ENCODE data around the gene SYT1. TPM values are rescaled to one million over a fixed set of nuclear protein-coding genes. Genes with fewer than 3 reads are reported as not detected.

SYT1 gene
- total and polyA plus RNA-seq, 2 of the 8 experiments (the other 6 are each of a cell fraction or from before 2014, with no cell fraction given): 11.0 to 34.6 TPM

- Histone ChIP-seq H3K79me2 (ENCODE audit: control insufficient read depth in 1 of 2, insufficient read depth in 2 of 2, low read length in 2 of 2) (no peaks in the 10 kb centered on the region), H3K27me3 (replicated peaks in 1 of 4; ENCODE audit: control insufficient read depth in 3 of 4, extremely low read depth in 1 of 4, insufficient read depth in 3 of 4, low read length in 3 of 4) (no peaks in the 10 kb centered on the region), H3K4ac (replicated peaks; ENCODE audit: insufficient read length, low read depth, low read length) (no peak overlapping the region), H4K91ac (replicated peaks; ENCODE audit: insufficient read length, low read length) (no peak overlapping the region), H4K20me1 (replicated peaks in 1 of 2; ENCODE audit: control insufficient read depth in 1 of 2, insufficient read depth in 2 of 2, low read length in 2 of 2) (peaks cover 0 to 2% of the 10 kb centered on the region in 2 experiments), H3K36me3 (ENCODE audit: control insufficient read depth in 2 of 4, insufficient read depth in 4 of 4, low read length in 3 of 4) (no peaks in the 10 kb centered on the region), H3K9me3 (ENCODE audit: insufficient read depth in 2 of 2, low read depth in 1 of 2, low read length in 1 of 2) (no peaks in the 10 kb centered on the region), H2AFZ (ENCODE audit: low read length) (no peak overlapping the region), H3K23me2 (ENCODE audit: low read depth, low read length) (no peaks in the 10 kb centered on the region; the same call in 1 of the 2 replicates), H2BK120ac (replicated peaks; ENCODE audit: low read depth, low read length) (no peak overlapping the region), H3K4me2 (ENCODE audit: insufficient read depth in 1 of 2, low read depth in 2 of 2, low read length in 2 of 2) (no peak overlapping the region), H3K14ac (ENCODE audit: insufficient read length) (no peak overlapping the region), H2BK20ac (ENCODE audit: low read length) (no peak overlapping the region), H4K8ac (ENCODE audit: extremely low read depth, insufficient read depth, low read length) (no peak overlapping the region), H3K4me1 (replicated peaks in 1 of 4; ENCODE audit: control insufficient read depth in 3 of 4, insufficient read depth in 4 of 4, low read length in 3 of 4) (no peaks in the 10 kb centered on the region), H3K23ac (ENCODE audit: insufficient read length) (no peak overlapping the region), H2BK15ac (ENCODE audit: low read length) (no peak overlapping the region), H3K9ac (replicated peaks in 1 of 4; ENCODE audit: extremely low read depth in 1 of 4, low read depth in 3 of 4, low read length in 3 of 4) (no peak overlapping the region), H3K4me3 (ENCODE audit: extremely low read depth in 1 of 4, insufficient read depth in 2 of 4, low read depth in 3 of 4, low read length in 4 of 4) (no peak overlapping the region), H3K79me1 (ENCODE audit: low read depth, low read length) (no peaks in the 10 kb centered on the region), H2BK12ac (ENCODE audit: low read depth, low read length) (no peak overlapping the region), H4K5ac (ENCODE audit: insufficient read length, low read depth, low read length) (no peak overlapping the region), H2BK5ac (ENCODE audit: low read depth, low read length) (no peak overlapping the region), H2AK5ac (ENCODE audit: low read depth, low read length) (no peak overlapping the region), H3K56ac (replicated peaks; ENCODE audit: insufficient read length, low read depth, low read length) (no peak overlapping the region), H3K18ac (ENCODE audit: extremely low read depth, low read length) (no peak overlapping the region), H3K27ac (ENCODE audit: low read depth, low read length) (no peak overlapping the region)
- CTCF ChIA-PET (ENCODE audit: partially characterized antibody): no interaction called here
- POLR2A ChIA-PET (ENCODE audit: partially characterized antibody): no interaction called here
- DNase-seq (ENCODE audit: low read depth in 1 of 2, low spot score in 2 of 2) (no peak), FAIRE-seq (no peak)
- no peak for TF ChIP-seq POLR2A (IDR thresholded peaks at IDR 0.05; ENCODE audit: control extremely low read depth in 1 of 2, low read depth in 2 of 2, low read length in 2 of 2)
- TF ChIP-seq SIN3A (conservative IDR thresholded peaks at IDR 0.05 in 1 of 2, IDR thresholded peaks at IDR 0.05 in 1 of 2; ENCODE audit: low read depth in 1 of 2, low read length in 2 of 2): no peak
- no peak for TF ChIP-seq RBBP5 (IDR thresholded peaks at IDR 0.05; ENCODE audit: borderline replicate concordance, low read depth, low read length)
- TF ChIP-seq JUN (IDR thresholded peaks at IDR 0.05; ENCODE audit: low read depth, low read length): no peak
- TF ChIP-seq CBX8 (IDR thresholded peaks at IDR 0.05; ENCODE audit: borderline replicate concordance, low read depth, low read length): no peak
- TF ChIP-seq ZNF274 (IDR thresholded peaks at IDR 0.05; ENCODE audit: borderline replicate concordance, extremely low read depth, low read length): no peak
- TF ChIP-seq ASH2L (IDR thresholded peaks at IDR 0.05; ENCODE audit: low read length): no peak
- TF ChIP-seq YY1 (IDR thresholded peaks at IDR 0.05; ENCODE audit: low read depth, low read length): no peak
- no peak for TF ChIP-seq RNF2 (IDR thresholded peaks at IDR 0.05; ENCODE audit: borderline replicate concordance, low read depth, low read length, missing control alignments, poor library complexity, severe bottlenecking)
- TF ChIP-seq ATF2 (IDR thresholded peaks at IDR 0.05; ENCODE audit: low read length): no peak
- TF ChIP-seq SRF (IDR thresholded peaks at IDR 0.05; ENCODE audit: low read depth, low read length): no peak
- TF ChIP-seq KDM4A (IDR thresholded peaks at IDR 0.05; ENCODE audit: low read depth, low read length, severe bottlenecking): no peak
- no peak for TF ChIP-seq EGR1 (IDR thresholded peaks at IDR 0.05; ENCODE audit: borderline replicate concordance, low read depth, low read length)
- TF ChIP-seq RFX5 (IDR thresholded peaks at IDR 0.05; ENCODE audit: borderline replicate concordance, low read depth, low read length): no peak
These were observed 250.3 kb downstream of the SYT1 start for GRCh38 chr12:79114896-79115295.

All from H1 (cell line).